PC-9 (cell line): Measurements from ENCODE around the gene IMPDH2. TPM values are rescaled to one million over a fixed set of nuclear protein-coding genes. Genes with fewer than 3 reads are reported as not detected.

Experiments used
- BruUV-seq: library from RNA; stranded (reverse); fragments of 400-500 nt; replicated peaks from 2 replicates; lab custom pipeline; 2021; lab: Mats Ljungman, UMichigan
- CTCF ChIA-PET: fragments of 300-600 bp; sonication (Branson Sonifier 250); formaldehyde crosslinking; loops from one replicate; lab custom pipeline; 2022; ENCODE audit warnings: antibody characterized with exemption; lab: Charles Lee
- POLR2A ChIA-PET: fragments of 300-600 bp; sonication (Branson Sonifier 250); formaldehyde crosslinking; loops from one replicate; lab custom pipeline; 2022; ENCODE audit warnings: antibody characterized with exemption; ENCODE audit not compliant: unreplicated experiment; lab: Charles Lee
- DNase-seq, 2 experiments: peaks; one replicate each; pipeline versions ENCODE4 v3.0.0 to v3.0.0-alpha.2; 2015 to 2022; ENCODE audit warnings: mixed read lengths in 1 of 2
- H2AFZ ChIP-seq: fragments of 200-600 bp; sonication (generic); 2 replicates; pipeline ENCODE4 v1.8.1; 2017; ENCODE audit warnings: antibody characterized with exemption
- H3F3A ChIP-seq: fragments of 200-600 bp; sonication (generic); 2 replicates; pipeline ENCODE4 v1.8.1; 2017; ENCODE audit warnings: antibody characterized with exemption, mild to moderate bottlenecking, low read depth; ENCODE audit not compliant: insufficient read depth
- H3K27ac ChIP-seq: fragments of 200-600 bp; sonication (generic); 2 replicates; pipeline ENCODE4 v1.6.1; 2016; ENCODE audit warnings: mixed run types
- H3K27me3 ChIP-seq: fragments of 200-600 bp; sonication (generic); 2 replicates; pipeline ENCODE4 v1.6.1; 2016; ENCODE audit warnings: low read depth, mixed run types; ENCODE audit not compliant: insufficient read depth
- H3K36me3 ChIP-seq: fragments of 200-600 bp; sonication (generic); 2 replicates; pipeline ENCODE4 v1.6.1; 2016; ENCODE audit warnings: low read depth, mixed run types
- H3K4me1 ChIP-seq: fragments of 200-600 bp; sonication (generic); replicated peaks from 2 replicates; pipeline ENCODE4 v1.6.1; 2016; ENCODE audit warnings: mixed run types; ENCODE audit not compliant: insufficient read depth
- H3K4me2 ChIP-seq: fragments of 200-600 bp; sonication (generic); 2 replicates; pipeline ENCODE4 v1.6.1; 2017; ENCODE audit warnings: mixed run types
- H3K4me3 ChIP-seq: fragments of 200-600 bp; sonication (generic); 2 replicates; pipeline ENCODE4 v1.6.1; 2016; ENCODE audit warnings: mixed run types
- H3K79me2 ChIP-seq: fragments of 200-600 bp; sonication (generic); 2 replicates; pipeline ENCODE4 v1.6.1; 2017; ENCODE audit warnings: low read depth, mixed run types
- H3K9me2 ChIP-seq: fragments of 200-600 bp; sonication (generic); 2 replicates; pipeline ENCODE4 v1.8.1; 2017; ENCODE audit warnings: mild to moderate bottlenecking; ENCODE audit not compliant: insufficient read depth
- H3K9me3 ChIP-seq: fragments of 200-600 bp; sonication (generic); 2 replicates; pipeline ENCODE4 v1.8.1; 2016; ENCODE audit warnings: low read depth; ENCODE audit not compliant: insufficient read depth
- H4K20me1 ChIP-seq: fragments of 200-600 bp; sonication (generic); 2 replicates; pipeline ENCODE4 v1.8.1; 2017; ENCODE audit not compliant: insufficient read depth
- EZH2 ChIP-seq: fragments of 200-600 bp; sonication (generic); IDR thresholded peaks from 2 replicates; pipeline ENCODE4 v1.8.0; 2017; ENCODE audit warnings: antibody characterized with exemption, low read depth
- intact Hi-C: fragments of 100-400 bp; cut with micrococcal nuclease; formaldehyde crosslinking; loops from one replicate; pipeline ENCODE4 v1.10.0; 2022; ENCODE audit not compliant: unreplicated experiment
- total RNA-seq: library from RNA; stranded (reverse); gene quantifications from 2 replicates; pipeline ENCODE4 v1.2.3, GENCODE V29; 2021
- TF ChIP-seq, protein P1 (sequence below): fragments of 200-600 bp; sonication (generic); conservative IDR thresholded peaks from 2 replicates; pipeline ENCODE4 v1.6.1; 2017; ENCODE audit warnings: mixed run types, antibody characterized with exemption, mild to moderate bottlenecking, moderate library complexity

IMPDH2 gene
- total RNA-seq, 1 experiment from 2014 or later = 190 TPM

GRCh38 chr3:49013738-49014660 lies 15.2 kb downstream of the IMPDH2 start:
- no TSS peak for BruUV-seq
- Histone ChIP-seq H3F3A (peaks cover 15% of the 10 kb centered on the region), H3K9me2 (no peaks in the 10 kb centered on the region), H3K4me3 (no peak overlapping the region), H3K27ac (no peak overlapping the region), H3K36me3 (no peaks in the 10 kb centered on the region), H3K4me1 (peaks cover 8% of the 10 kb centered on the region), H2AFZ (no peak overlapping the region), H3K4me2 (no peak overlapping the region), H3K79me2 (peaks cover 15% of the 10 kb centered on the region), H3K27me3 (no peaks in the 10 kb centered on the region), H4K20me1 (peaks cover 18% of the 10 kb centered on the region), H3K9me3 (no peaks in the 10 kb centered on the region)
- intact Hi-C loops = loop anchor here (2.0 kb wide), 1 partner anchor 25 kb away; no protein-coding TSS in a partner anchor
- POLR2A ChIA-PET = interaction anchor here (0.6 to 0.7 kb wide), 2 partner anchors 24 to 28 kb away, joined by 4 read pairs; no protein-coding TSS in a partner anchor
- CTCF ChIA-PET = interaction anchor here (0.9 kb wide), 1 partner anchor 26 kb away, joined by 4 read pairs; no protein-coding TSS in a partner anchor
- peak in 1 of 2 experiments; percentile 50 for DNase-seq
- TF ChIP-seq EZH2 = no peak
- TF ChIP-seq, protein P1, sequence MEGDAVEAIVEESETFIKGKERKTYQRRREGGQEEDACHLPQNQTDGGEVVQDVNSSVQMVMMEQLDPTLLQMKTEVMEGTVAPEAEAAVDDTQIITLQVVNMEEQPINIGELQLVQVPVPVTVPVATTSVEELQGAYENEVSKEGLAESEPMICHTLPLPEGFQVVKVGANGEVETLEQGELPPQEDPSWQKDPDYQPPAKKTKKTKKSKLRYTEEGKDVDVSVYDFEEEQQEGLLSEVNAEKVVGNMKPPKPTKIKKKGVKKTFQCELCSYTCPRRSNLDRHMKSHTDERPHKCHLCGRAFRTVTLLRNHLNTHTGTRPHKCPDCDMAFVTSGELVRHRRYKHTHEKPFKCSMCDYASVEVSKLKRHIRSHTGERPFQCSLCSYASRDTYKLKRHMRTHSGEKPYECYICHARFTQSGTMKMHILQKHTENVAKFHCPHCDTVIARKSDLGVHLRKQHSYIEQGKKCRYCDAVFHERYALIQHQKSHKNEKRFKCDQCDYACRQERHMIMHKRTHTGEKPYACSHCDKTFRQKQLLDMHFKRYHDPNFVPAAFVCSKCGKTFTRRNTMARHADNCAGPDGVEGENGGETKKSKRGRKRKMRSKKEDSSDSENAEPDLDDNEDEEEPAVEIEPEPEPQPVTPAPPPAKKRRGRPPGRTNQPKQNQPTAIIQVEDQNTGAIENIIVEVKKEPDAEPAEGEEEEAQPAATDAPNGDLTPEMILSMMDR = peak; percentile 66

DNA sequence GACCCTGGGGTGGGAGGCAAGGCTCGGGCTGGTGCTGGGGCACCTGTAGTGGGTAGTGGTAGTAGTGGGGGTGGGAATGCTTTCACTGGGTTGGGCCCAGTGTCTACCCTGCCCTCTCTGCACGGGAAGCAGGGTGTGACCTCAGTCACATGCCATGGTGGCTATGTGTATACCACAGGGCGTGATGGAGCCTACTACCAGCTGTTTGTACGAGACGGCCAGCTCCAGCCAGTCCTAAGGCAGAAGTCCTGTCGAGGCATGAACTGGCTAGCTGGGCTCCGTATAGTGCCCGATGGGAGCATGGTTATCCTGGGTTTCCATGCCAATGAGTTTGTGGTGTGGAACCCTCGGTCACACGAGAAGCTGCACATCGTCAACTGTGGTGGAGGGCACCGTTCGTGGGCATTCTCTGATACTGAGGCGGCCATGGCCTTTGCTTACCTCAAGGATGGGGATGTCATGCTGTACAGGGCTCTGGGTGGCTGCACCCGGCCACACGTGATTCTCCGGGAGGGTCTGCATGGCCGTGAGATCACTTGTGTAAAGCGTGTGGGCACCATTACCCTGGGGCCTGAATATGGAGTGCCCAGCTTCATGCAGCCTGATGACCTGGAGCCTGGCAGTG lies 16.0 kb downstream of the IMPDH2 start:
- no peak for DNase-seq
- Histone ChIP-seq H4K20me1 (peaks cover 25% of the 10 kb centered on the region), H3K4me2 (no peak overlapping the region), H3F3A (peaks cover 14% of the 10 kb centered on the region), H2AFZ (no peak overlapping the region), H3K27ac (no peak overlapping the region), H3K36me3 (no peaks in the 10 kb centered on the region), H3K4me1 (peaks cover 8% of the 10 kb centered on the region; the same call in 1 of the 2 replicates), H3K9me2 (no peaks in the 10 kb centered on the region), H3K4me3 (no peak overlapping the region), H3K27me3 (no peaks in the 10 kb centered on the region), H3K9me3 (no peaks in the 10 kb centered on the region), H3K79me2 (peaks cover 20% of the 10 kb centered on the region)
- intact Hi-C loops = no loop called here
- ChIA-PET CTCF (interaction anchor here (0.7 kb wide), 1 partner anchor 36 kb away, joined by 4 read pairs; no protein-coding TSS in a partner anchor), POLR2A (interaction anchor here (0.6 kb wide), 1 partner anchor 28 kb away, joined by 4 read pairs; no protein-coding TSS in a partner anchor)
- TF ChIP-seq EZH2 = no peak
- TF ChIP-seq, protein P1 = no peak
- no TSS peak for BruUV-seq

DNA sequence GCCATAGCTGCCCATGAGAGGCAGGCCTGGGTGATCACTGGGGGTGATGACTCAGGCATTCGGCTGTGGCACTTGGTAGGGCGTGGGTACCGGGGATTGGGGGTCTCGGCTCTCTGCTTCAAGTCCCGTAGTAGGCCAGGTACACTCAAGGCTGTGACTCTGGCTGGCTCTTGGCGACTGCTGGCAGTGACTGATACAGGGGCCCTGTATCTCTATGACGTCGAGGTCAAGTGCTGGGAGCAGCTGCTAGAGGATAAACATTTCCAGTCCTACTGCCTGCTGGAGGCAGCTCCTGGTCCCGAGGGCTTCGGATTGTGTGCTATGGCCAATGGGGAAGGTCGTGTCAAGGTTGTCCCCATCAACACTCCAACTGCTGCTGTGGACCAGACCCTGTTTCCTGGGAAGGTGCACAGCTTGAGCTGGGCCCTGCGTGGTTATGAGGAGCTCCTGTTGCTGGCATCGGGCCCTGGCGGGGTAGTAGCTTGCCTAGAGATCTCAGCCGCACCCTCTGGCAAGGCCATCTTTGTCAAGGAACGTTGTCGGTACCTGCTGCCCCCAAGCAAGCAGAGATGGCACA lies 16.7 kb downstream of the IMPDH2 start:
- CTCF ChIA-PET = interaction anchor here (0.7 kb wide), 1 partner anchor 35 kb away, joined by 4 read pairs; no protein-coding TSS in a partner anchor

More for the DNA sequence above, 16.7 kb downstream of the IMPDH2 start:
- Histone ChIP-seq H3K4me1 (peaks cover 12% of the 10 kb centered on the region; the same call in 1 of the 2 replicates), H3K36me3 (no peaks in the 10 kb centered on the region), H2AFZ (no peak overlapping the region), H3K9me3 (no peaks in the 10 kb centered on the region), H3K79me2 (peaks cover 25% of the 10 kb centered on the region), H3K4me2 (no peak overlapping the region), H3K9me2 (no peaks in the 10 kb centered on the region), H3K27me3 (no peaks in the 10 kb centered on the region), H3F3A (peaks cover 16% of the 10 kb centered on the region), H4K20me1 (peaks cover 29% of the 10 kb centered on the region), H3K27ac (no peak overlapping the region), H3K4me3 (no peak overlapping the region)
- DNase-seq = no peak
- intact Hi-C loops = no loop called here
- no TSS peak for BruUV-seq
- POLR2A ChIA-PET = interaction anchor here (0.7 kb wide), 1 partner anchor 572 kb away, joined by 3 read pairs; the partner anchor contains the start of genes CCDC51 and TMA7
- TF ChIP-seq, protein P1 = no peak
- TF ChIP-seq EZH2 = no peak
